HCT116 (cell line): ENCODE data around the gene HIVEP2. TPM values are rescaled to one million over a fixed set of nuclear protein-coding genes. Genes with fewer than 3 reads are reported as not detected.

ENCODE experiments used
- ATAC-seq: fragments of 200-7000 bp; cut with Tn5 transposase; 2 replicates; pipeline ENCODE4 v1.9.1; 2020; ENCODE audit warnings: mild to moderate bottlenecking, moderate library complexity
- BruUV-seq: library from RNA; stranded (reverse); fragments of 400-500 nt; replicated peaks from 2 replicates; lab custom pipeline; 2021; lab: Mats Ljungman, UMichigan
- CTCF ChIA-PET: fragments of 300-600 bp; sonication (Branson Sonifier 250); formaldehyde crosslinking; loops from one replicate; lab custom pipeline; 2021; ENCODE audit warnings: antibody characterized with exemption; lab: Charles Lee
- POLR2A ChIA-PET: fragments of 300-600, 350-600 bp; sonication (Branson Sonifier 250); formaldehyde crosslinking; loops from one replicate; lab custom pipeline; 2021; ENCODE audit warnings: antibody characterized with exemption; lab: Charles Lee
- RAD21 ChIA-PET, 2 experiments: fragments of 300-600 bp; sonication (Branson Sonifier 250); formaldehyde crosslinking; loops; one replicate each; lab custom pipeline; 2023; ENCODE audit warnings: low total read pairs in 2 of 2; ENCODE audit not compliant: uncharacterized antibody in 2 of 2, unreplicated experiment in 2 of 2, low non-redundant PET in 1 of 2; lab: Charles Lee
- DNase-seq: peaks from one replicate; pipeline ENCODE4 v3.0.0-alpha.2; 2010; ENCODE audit warnings: low read depth, low spot score
- H2AFZ ChIP-seq: fragments of 200-600 bp; shearing (Covaris generic), sonication (generic); 2 replicates; pipeline ENCODE4 v1.6.1; 2017; ENCODE audit warnings: low read depth, mixed run types, mixed read lengths, antibody characterized with exemption, low read length; ENCODE audit not compliant: poor library complexity, severe bottlenecking
- H3K27ac ChIP-seq: 2 replicates; pipeline ENCODE4 v1.5.1; 2012; ENCODE audit warnings: low read depth, low read length
- H3K27me3 ChIP-seq: fragments of 200-600 bp; sonication (generic); 2 replicates; pipeline ENCODE4 v1.6.1; 2016; ENCODE audit warnings: mixed run types, low read length, mixed read lengths; ENCODE audit not compliant: insufficient read depth
- H3K36me3 ChIP-seq, 2 experiments: fragments of 200-500 bp in 1 of 2; fragments of 200-600 bp in 1 of 2; sonication (Bioruptor generic) in 1 of 2; sonication (generic) in 1 of 2; 2 replicates each; pipeline versions ENCODE4 v1.5.1 to v1.6.1; 2014 to 2016; ENCODE audit warnings: low read length in 2 of 2, inconsistent platforms in 1 of 2, mixed read lengths in 1 of 2, mixed run types in 1 of 2; ENCODE audit not compliant: insufficient read depth in 2 of 2, control insufficient read depth in 1 of 2
- H3K4me1 ChIP-seq, 2 experiments: fragments of 200-600 bp in 1 of 2; sonication (generic) in 1 of 2; 2 replicates each; pipeline versions ENCODE4 v1.5.1 to v1.6.1; 2012 to 2017; ENCODE audit warnings: low read length in 2 of 2, inconsistent platforms in 1 of 2, mild to moderate bottlenecking in 1 of 2, mixed read lengths in 1 of 2, mixed run types in 1 of 2, moderate library complexity in 1 of 2; ENCODE audit not compliant: insufficient read depth in 2 of 2, control insufficient read depth in 1 of 2
- H3K4me2 ChIP-seq: fragments of 200-600 bp; sonication (generic); 2 replicates; pipeline ENCODE4 v1.6.1; 2017; ENCODE audit warnings: mixed run types, low read length, mixed read lengths
- H3K4me3 ChIP-seq, 2 experiments: fragments of 200-600 bp in 1 of 2; sonication (generic) in 1 of 2; replicated peaks in 1 of 2; 2 replicates each; pipeline ENCODE4 v1.5.1; 2011 to 2016; ENCODE audit warnings: low read length in 2 of 2, control low read depth in 1 of 2, low read depth in 1 of 2, mild to moderate bottlenecking in 1 of 2, mixed read lengths in 1 of 2, mixed run types in 1 of 2
- H3K79me2 ChIP-seq: fragments of 200-600 bp; sonication (generic); 2 replicates; pipeline ENCODE4 v1.6.1; 2017; ENCODE audit warnings: mild to moderate bottlenecking, mixed run types, low read length, moderate library complexity, mixed read lengths; ENCODE audit not compliant: insufficient read depth
- H3K9ac ChIP-seq: fragments of 200-600 bp; sonication (generic); 2 replicates; pipeline ENCODE4 v1.6.1; 2016; ENCODE audit warnings: low read length, mixed read lengths
- H3K9me2 ChIP-seq: fragments of 200-600 bp; sonication (generic), shearing (Covaris generic); 2 replicates; pipeline ENCODE4 v1.6.1; 2017; ENCODE audit warnings: mixed run types, mild to moderate bottlenecking, moderate library complexity; ENCODE audit not compliant: insufficient read depth
- H3K9me3 ChIP-seq, 2 experiments: fragments of 200-500 bp in 1 of 2; fragments of 200-600 bp in 1 of 2; sonication (Bioruptor generic) in 1 of 2; sonication (generic) in 1 of 2; 2 replicates each; pipeline ENCODE4 v1.6.1; 2014 to 2017; ENCODE audit warnings: low read length in 2 of 2, mixed read lengths in 2 of 2, inconsistent platforms in 1 of 2, low read depth in 1 of 2, mild to moderate bottlenecking in 1 of 2, mixed run types in 1 of 2, moderate library complexity in 1 of 2; ENCODE audit not compliant: control insufficient read depth in 1 of 2, insufficient read depth in 1 of 2
- H4K20me1 ChIP-seq: fragments of 200-600 bp; sonication (generic), shearing (Covaris generic); 2 replicates; pipeline ENCODE4 v1.6.1; 2017; ENCODE audit warnings: mixed run types, mild to moderate bottlenecking, moderate library complexity; ENCODE audit not compliant: insufficient read depth
- CBX3 ChIP-seq: IDR thresholded peaks from 2 replicates; pipeline ENCODE4 v1.6.1; 2012; ENCODE audit warnings: low read depth
- CEBPB ChIP-seq: IDR thresholded peaks from 2 replicates; pipeline ENCODE4 v1.6.1; 2012; ENCODE audit warnings: low read depth
- EGR1 ChIP-seq: IDR thresholded peaks from 2 replicates; pipeline ENCODE4 v1.6.1; 2012; ENCODE audit warnings: low read depth
- ELF1 ChIP-seq: IDR thresholded peaks from 2 replicates; pipeline ENCODE4 v1.6.1; 2012; ENCODE audit warnings: low read depth, borderline replicate concordance
- EZH2 ChIP-seq: fragments of 200-600 bp; sonication (generic); IDR thresholded peaks from 2 replicates; pipeline ENCODE4 v1.6.1; 2017; ENCODE audit warnings: antibody characterized with exemption, mixed run types
- EZH2phosphoT487 ChIP-seq: fragments of 200-600 bp; IDR thresholded peaks from 2 replicates; pipeline ENCODE4 v1.6.1; 2018; ENCODE audit warnings: antibody characterized with exemption, borderline replicate concordance
- FOSL1 ChIP-seq: IDR thresholded peaks from 2 replicates; pipeline ENCODE4 v1.6.1; 2012; ENCODE audit warnings: low read depth
- JUND ChIP-seq: IDR thresholded peaks from 2 replicates; pipeline ENCODE4 v1.6.1; 2012
- POLR2A ChIP-seq: IDR thresholded peaks from 2 replicates; pipeline ENCODE4 v1.7.0; 2011; ENCODE audit warnings: borderline replicate concordance; ENCODE audit not compliant: insufficient read depth, insufficient read length; ENCODE audit errors: extremely low read depth
- POLR2AphosphoS5 ChIP-seq: IDR thresholded peaks from 2 replicates; pipeline ENCODE4 v1.6.1; 2011; ENCODE audit warnings: mild to moderate bottlenecking, low read depth, low read length, moderate library complexity
- SIN3A ChIP-seq: IDR thresholded peaks from 2 replicates; pipeline ENCODE4 v1.6.1; 2012; ENCODE audit warnings: low read depth
- SP1 ChIP-seq: IDR thresholded peaks from 2 replicates; pipeline ENCODE4 v1.6.1; 2012; ENCODE audit warnings: low read depth
- YY1 ChIP-seq: IDR thresholded peaks from 2 replicates; pipeline ENCODE4 v1.6.1; 2011; ENCODE audit warnings: low read length, low read depth, moderate library complexity, mild to moderate bottlenecking; ENCODE audit not compliant: insufficient replicate concordance; ENCODE audit errors: extremely low read depth
- ZNF274 ChIP-seq: fragments of 200-500 bp; sonication (Bioruptor generic); IDR thresholded peaks from 2 replicates; pipeline ENCODE4 v1.6.1; 2014; ENCODE audit warnings: mild to moderate bottlenecking, low read depth, low read length, inconsistent platforms
- intact Hi-C: fragments of 100-400 bp; cut with micrococcal nuclease; formaldehyde crosslinking; loops from 2 replicates; pipeline ENCODE4 v1.10.0; 2022
- total RNA-seq: library from RNA; stranded (reverse); gene quantifications from one replicate; pipeline ENCODE4 v1.2.1, GENCODE V29; 2021; ENCODE audit not compliant: unreplicated experiment
- TF ChIP-seq, protein P1 (sequence below): IDR thresholded peaks from 2 replicates; pipeline ENCODE4 v1.6.1; 2012
- TF ChIP-seq, protein P2 (sequence below): IDR thresholded peaks from 2 replicates; pipeline ENCODE4 v1.6.1; 2011; ENCODE audit warnings: mild to moderate bottlenecking, low read length, moderate library complexity; ENCODE audit not compliant: insufficient replicate concordance; ENCODE audit errors: extremely low read depth
- TF ChIP-seq, protein P3 (sequence below): IDR thresholded peaks from 2 replicates; pipeline ENCODE4 v1.6.1; 2012; ENCODE audit warnings: low read depth

The HIVEP2 gene
- total RNA-seq, 1 experiment from 2014 or later, result 8.1 TPM

DNA sequence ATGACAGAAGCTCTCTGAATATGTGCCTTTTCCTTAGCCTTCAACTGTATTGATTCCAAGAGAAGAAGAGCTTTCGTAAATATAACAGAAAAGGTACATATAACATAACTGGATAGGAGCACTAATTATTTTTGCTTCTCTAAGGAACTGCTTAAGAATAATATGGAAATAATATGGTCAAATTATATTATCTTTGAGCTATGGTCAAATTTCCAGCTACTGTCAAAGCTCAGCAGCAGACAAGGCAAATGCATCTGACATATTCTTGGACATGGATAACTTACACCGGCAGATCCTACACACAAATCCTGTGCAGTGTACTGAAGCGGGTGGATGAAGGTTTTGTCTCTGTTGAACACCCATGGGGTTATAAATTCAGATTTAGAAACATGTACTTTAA lies 150.6 kb downstream of the HIVEP2 start:
- Histone ChIP-seq H3K36me3 (no peaks in the 10 kb centered on the region), H4K20me1 (no peaks in the 10 kb centered on the region), H3K9me3 (no peaks in the 10 kb centered on the region), H2AFZ (no peak overlapping the region), H3K9ac (no peak overlapping the region), H3K27me3 (no peaks in the 10 kb centered on the region), H3K79me2 (no peaks in the 10 kb centered on the region), H3K27ac (no peak overlapping the region), H3K4me2 (no peak overlapping the region), H3K9me2 (no peaks in the 10 kb centered on the region), H3K4me1 (no peaks in the 10 kb centered on the region), H3K4me3 (no peak overlapping the region)
- no peak for ATAC-seq
- no TSS peak for BruUV-seq
- ChIA-PET POLR2A (no interaction called here), RAD21 (no interaction called here), CTCF (no interaction called here)
- DNase-seq, result no peak
- TF ChIP-seq, protein P1, sequence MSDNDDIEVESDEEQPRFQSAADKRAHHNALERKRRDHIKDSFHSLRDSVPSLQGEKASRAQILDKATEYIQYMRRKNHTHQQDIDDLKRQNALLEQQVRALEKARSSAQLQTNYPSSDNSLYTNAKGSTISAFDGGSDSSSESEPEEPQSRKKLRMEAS, result no peak
- no peak for TF ChIP-seq ZNF274
- no peak for TF ChIP-seq ELF1
- TF ChIP-seq SP1, result no peak
- TF ChIP-seq EZH2phosphoT487, result no peak
- TF ChIP-seq POLR2AphosphoS5, result no peak
- no peak for TF ChIP-seq EZH2
- TF ChIP-seq CBX3, result no peak
- intact Hi-C loops, result no loop called here

DNA sequence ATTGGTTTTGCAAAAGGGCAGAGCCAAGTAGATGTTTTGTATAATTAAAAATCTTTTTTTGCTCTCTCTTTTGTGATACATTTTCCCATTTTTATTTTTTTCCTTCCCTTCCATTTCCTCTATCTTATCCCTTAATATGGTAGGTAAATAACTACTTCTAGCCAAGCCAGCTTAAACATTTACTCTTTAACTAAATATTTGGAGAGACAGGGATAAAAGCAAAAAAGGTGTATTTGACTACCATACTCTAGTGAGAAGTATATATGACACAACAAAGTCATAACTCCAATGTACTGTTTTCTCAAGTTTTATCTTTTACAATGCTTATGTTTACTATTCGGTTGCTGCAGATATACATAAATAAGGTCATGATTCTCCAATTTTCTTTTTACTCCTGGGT lies 154.7 kb downstream of the HIVEP2 start:
- no peak overlapping the region for H2AFZ ChIP-seq
- H3K36me3 ChIP-seq, result no peaks in the 10 kb centered on the region
- CTCF ChIA-PET, result no interaction called here
- H3K79me2 ChIP-seq, result no peaks in the 10 kb centered on the region
- H3K4me3 ChIP-seq, result no peak overlapping the region
- no peak overlapping the region for H3K4me2 ChIP-seq
- no peaks in the 10 kb centered on the region for H3K4me1 ChIP-seq
- H3K27me3 ChIP-seq, result no peaks in the 10 kb centered on the region
- H3K9ac ChIP-seq, result no peak overlapping the region
- RAD21 ChIA-PET, result no interaction called here
- BruUV-seq, result no TSS peak
- no peaks in the 10 kb centered on the region for H3K9me3 ChIP-seq
- TF ChIP-seq FOSL1 (no peak), ZNF274 (no peak), ELF1 (no peak), YY1 (no peak), CBX3 (no peak), CEBPB (no peak), EZH2phosphoT487 (no peak), EGR1 (no peak), SIN3A (no peak), JUND (no peak), POLR2A (no peak), SP1 (no peak)
- TF ChIP-seq, protein P2, sequence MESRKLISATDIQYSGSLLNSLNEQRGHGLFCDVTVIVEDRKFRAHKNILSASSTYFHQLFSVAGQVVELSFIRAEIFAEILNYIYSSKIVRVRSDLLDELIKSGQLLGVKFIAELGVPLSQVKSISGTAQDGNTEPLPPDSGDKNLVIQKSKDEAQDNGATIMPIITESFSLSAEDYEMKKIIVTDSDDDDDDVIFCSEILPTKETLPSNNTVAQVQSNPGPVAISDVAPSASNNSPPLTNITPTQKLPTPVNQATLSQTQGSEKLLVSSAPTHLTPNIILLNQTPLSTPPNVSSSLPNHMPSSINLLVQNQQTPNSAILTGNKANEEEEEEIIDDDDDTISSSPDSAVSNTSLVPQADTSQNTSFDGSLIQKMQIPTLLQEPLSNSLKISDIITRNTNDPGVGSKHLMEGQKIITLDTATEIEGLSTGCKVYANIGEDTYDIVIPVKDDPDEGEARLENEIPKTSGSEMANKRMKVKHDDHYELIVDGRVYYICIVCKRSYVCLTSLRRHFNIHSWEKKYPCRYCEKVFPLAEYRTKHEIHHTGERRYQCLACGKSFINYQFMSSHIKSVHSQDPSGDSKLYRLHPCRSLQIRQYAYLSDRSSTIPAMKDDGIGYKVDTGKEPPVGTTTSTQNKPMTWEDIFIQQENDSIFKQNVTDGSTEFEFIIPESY, result no peak
- TF ChIP-seq, protein P3, sequence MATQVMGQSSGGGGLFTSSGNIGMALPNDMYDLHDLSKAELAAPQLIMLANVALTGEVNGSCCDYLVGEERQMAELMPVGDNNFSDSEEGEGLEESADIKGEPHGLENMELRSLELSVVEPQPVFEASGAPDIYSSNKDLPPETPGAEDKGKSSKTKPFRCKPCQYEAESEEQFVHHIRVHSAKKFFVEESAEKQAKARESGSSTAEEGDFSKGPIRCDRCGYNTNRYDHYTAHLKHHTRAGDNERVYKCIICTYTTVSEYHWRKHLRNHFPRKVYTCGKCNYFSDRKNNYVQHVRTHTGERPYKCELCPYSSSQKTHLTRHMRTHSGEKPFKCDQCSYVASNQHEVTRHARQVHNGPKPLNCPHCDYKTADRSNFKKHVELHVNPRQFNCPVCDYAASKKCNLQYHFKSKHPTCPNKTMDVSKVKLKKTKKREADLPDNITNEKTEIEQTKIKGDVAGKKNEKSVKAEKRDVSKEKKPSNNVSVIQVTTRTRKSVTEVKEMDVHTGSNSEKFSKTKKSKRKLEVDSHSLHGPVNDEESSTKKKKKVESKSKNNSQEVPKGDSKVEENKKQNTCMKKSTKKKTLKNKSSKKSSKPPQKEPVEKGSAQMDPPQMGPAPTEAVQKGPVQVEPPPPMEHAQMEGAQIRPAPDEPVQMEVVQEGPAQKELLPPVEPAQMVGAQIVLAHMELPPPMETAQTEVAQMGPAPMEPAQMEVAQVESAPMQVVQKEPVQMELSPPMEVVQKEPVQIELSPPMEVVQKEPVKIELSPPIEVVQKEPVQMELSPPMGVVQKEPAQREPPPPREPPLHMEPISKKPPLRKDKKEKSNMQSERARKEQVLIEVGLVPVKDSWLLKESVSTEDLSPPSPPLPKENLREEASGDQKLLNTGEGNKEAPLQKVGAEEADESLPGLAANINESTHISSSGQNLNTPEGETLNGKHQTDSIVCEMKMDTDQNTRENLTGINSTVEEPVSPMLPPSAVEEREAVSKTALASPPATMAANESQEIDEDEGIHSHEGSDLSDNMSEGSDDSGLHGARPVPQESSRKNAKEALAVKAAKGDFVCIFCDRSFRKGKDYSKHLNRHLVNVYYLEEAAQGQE, result no peak
- no peaks in the 10 kb centered on the region; the same call in 1 of the 2 replicates for H3K9me2 ChIP-seq
- no peak for ATAC-seq
- intact Hi-C loops, result no loop called here
- no peak overlapping the region for H3K27ac ChIP-seq
- no peaks in the 10 kb centered on the region for H4K20me1 ChIP-seq
- POLR2A ChIA-PET, result no interaction called here
- no peak for DNase-seq
